Measurements from ENCODE around the gene UAP1. TPM values are rescaled to one million over a fixed set of nuclear protein-coding genes. Genes with fewer than 3 reads are reported as not detected.
"Not testable (repeated sequence)": the region's sequence is repeated elsewhere in the genome, so short reads cannot be mapped to it uniquely, and the experiment has no call there.

UAP1 gene
- total RNA-seq, 1 donor from 2014 or later = 58.2 TPM

- TF ChIP-seq, protein P1, sequence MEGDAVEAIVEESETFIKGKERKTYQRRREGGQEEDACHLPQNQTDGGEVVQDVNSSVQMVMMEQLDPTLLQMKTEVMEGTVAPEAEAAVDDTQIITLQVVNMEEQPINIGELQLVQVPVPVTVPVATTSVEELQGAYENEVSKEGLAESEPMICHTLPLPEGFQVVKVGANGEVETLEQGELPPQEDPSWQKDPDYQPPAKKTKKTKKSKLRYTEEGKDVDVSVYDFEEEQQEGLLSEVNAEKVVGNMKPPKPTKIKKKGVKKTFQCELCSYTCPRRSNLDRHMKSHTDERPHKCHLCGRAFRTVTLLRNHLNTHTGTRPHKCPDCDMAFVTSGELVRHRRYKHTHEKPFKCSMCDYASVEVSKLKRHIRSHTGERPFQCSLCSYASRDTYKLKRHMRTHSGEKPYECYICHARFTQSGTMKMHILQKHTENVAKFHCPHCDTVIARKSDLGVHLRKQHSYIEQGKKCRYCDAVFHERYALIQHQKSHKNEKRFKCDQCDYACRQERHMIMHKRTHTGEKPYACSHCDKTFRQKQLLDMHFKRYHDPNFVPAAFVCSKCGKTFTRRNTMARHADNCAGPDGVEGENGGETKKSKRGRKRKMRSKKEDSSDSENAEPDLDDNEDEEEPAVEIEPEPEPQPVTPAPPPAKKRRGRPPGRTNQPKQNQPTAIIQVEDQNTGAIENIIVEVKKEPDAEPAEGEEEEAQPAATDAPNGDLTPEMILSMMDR (conservative IDR thresholded peaks at IDR 0.05; ENCODE audit: low read depth, low read length) = no peak
- H3K4me3 ChIP-seq (ENCODE audit: low read depth, low read length) = no peak overlapping the region
- no peak for DNase-seq (ENCODE audit: low read depth)
Observed at GRCh38 chr1:162573136-162573535, 11.6 kb downstream of the UAP1 start.

GRCh38 chr1:162578071-162578700, 16.7 kb downstream of the UAP1 start:
- no peak for DNase-seq (ENCODE audit: low read depth)
- H3K4me3 ChIP-seq (ENCODE audit: low read depth, low read length) = no peak overlapping the region
- TF ChIP-seq, protein P1 (conservative IDR thresholded peaks at IDR 0.05; ENCODE audit: low read depth, low read length) = no peak

DNA sequence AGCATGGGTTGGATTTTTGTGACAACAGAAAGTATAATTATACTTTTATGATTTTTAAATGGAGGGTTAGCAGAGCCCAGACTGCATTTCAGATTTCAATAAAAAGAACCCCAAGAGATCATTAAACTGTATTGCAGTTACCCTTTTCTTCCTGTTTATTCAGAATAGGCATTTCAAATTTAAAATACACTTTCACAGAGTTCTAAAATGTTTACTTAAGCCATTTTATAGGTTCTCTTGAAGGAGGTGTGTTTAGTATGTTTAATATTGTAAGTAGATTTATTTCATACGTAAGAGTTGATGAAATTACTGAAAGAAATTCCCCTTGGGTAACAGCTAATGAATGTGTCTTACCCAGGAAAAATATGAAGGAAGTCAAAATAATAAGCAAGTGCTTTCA, 17.4 kb downstream of the UAP1 start:
- no peak for DNase-seq (ENCODE audit: low read depth)
- H3K4me3 ChIP-seq (ENCODE audit: low read depth, low read length) = no peak overlapping the region
- TF ChIP-seq, protein P1 (conservative IDR thresholded peaks at IDR 0.05; ENCODE audit: low read depth, low read length) = no peak

DNA sequence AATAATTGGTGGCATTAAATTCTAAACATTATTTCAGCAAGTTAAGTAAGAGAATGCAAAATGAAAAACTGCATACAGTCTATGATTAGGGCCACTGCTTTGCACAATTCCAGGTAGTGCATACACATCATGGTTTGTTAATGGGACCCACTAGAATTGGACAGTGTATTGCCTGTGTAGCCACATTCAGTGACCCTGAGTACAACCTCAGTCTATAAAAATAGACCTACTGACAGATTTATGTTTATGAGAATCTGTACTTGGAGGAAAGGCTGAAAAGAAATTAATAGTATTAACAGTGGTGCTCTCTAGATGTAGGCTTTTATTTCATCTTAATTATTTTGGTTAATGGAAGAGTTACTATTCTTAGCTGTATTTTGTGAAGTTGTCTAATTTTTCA, 18.8 kb downstream of the UAP1 start:
- TF ChIP-seq, protein P1 (conservative IDR thresholded peaks at IDR 0.05; ENCODE audit: low read depth, low read length) = no peak
- no peak overlapping the region for H3K4me3 ChIP-seq (ENCODE audit: low read depth, low read length)
- DNase-seq (ENCODE audit: low read depth) = no peak

- not testable (repeated sequence) for H3K4me3 ChIP-seq (ENCODE audit: low read depth, low read length); DNase-seq (ENCODE audit: low read depth)
Observed at GRCh38 chr1:162582901-162583300, 21.4 kb downstream of the UAP1 start.

GRCh38 chr1:162585101-162585500, 23.6 kb downstream of the UAP1 start:
- DNase-seq (ENCODE audit: low read depth); H3K4me3 ChIP-seq (ENCODE audit: low read depth, low read length): not testable (repeated sequence)

DNA sequence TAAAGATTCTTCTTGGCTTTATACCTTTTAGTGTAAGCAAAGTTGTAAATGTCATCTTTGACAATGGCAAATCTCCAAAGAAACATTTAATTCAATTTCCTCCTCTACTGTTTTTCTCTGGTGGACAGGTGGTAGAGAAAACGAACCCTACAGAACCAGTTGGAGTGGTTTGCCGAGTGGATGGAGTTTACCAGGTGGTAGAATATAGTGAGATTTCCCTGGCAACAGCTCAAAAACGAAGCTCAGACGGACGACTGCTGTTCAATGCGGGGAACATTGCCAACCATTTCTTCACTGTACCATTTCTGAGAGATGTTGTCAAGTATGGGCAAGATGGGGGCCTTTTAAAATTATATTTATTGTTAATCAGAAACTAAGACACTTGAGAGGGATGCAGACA, 25.8 kb downstream of the UAP1 start:
- TF ChIP-seq, protein P1 (conservative IDR thresholded peaks at IDR 0.05; ENCODE audit: low read depth, low read length) = no peak
- DNase-seq (ENCODE audit: low read depth) = no peak
- H3K4me3 ChIP-seq (ENCODE audit: low read depth, low read length) = no peak overlapping the region

DNA sequence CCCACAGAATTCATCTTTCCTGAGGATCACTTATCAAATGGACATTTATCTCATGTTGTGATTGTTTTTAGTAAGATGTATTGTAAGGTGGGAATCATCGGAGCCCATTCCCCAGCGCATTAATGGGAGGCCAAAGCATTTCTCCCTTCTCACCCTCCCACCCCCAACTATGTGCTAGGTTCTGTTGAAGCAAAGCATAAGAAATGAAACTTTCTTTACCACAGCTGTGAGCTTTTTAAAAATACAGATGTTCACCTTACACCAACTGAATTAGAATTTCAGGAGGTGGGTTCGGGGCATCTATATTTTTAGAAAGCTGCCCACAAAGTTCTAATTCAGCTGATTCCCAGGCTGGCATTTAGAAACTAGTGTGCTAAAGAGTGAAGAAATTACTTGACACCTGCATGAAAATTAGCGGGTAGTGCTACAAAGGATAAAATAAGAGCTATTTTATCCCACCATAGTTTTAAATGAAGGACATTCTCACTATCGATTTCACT, 26.3 kb downstream of the UAP1 start:
- TF ChIP-seq, protein P1 (conservative IDR thresholded peaks at IDR 0.05; ENCODE audit: low read depth, low read length) = no peak
- H3K4me3 ChIP-seq (ENCODE audit: low read depth, low read length) = no peak overlapping the region
- DNase-seq (ENCODE audit: low read depth) = no peak
